ENCODE data around the gene TESK1. TPM values are rescaled to one million over a fixed set of nuclear protein-coding genes. Genes with fewer than 3 reads are reported as not detected.

TESK1 gene
- total RNA-seq, 2 donors from 2014 or later = 34.3 to 41.1 TPM

GRCh38 chr9:35564658-35565061 is 40.4 kb upstream of the TESK1 start:
- TF ChIP-seq, protein P1, sequence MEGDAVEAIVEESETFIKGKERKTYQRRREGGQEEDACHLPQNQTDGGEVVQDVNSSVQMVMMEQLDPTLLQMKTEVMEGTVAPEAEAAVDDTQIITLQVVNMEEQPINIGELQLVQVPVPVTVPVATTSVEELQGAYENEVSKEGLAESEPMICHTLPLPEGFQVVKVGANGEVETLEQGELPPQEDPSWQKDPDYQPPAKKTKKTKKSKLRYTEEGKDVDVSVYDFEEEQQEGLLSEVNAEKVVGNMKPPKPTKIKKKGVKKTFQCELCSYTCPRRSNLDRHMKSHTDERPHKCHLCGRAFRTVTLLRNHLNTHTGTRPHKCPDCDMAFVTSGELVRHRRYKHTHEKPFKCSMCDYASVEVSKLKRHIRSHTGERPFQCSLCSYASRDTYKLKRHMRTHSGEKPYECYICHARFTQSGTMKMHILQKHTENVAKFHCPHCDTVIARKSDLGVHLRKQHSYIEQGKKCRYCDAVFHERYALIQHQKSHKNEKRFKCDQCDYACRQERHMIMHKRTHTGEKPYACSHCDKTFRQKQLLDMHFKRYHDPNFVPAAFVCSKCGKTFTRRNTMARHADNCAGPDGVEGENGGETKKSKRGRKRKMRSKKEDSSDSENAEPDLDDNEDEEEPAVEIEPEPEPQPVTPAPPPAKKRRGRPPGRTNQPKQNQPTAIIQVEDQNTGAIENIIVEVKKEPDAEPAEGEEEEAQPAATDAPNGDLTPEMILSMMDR (IDR thresholded peaks at IDR 0.05) = no peak
- Histone ChIP-seq H3K4me3 (no peak overlapping the region), H3K36me3 (no peaks in the 10 kb centered on the region), H3K9ac (ENCODE audit: low read depth in 2 of 2, low read length in 2 of 2) (no peak overlapping the region), H3K9me3 (no peaks in the 10 kb centered on the region), H3K27me3 (no peaks in the 10 kb centered on the region), H3K27ac (no peak overlapping the region), H3K4me1 (no peaks in the 10 kb centered on the region)
- no peak for DNase-seq
- intact Hi-C loops (cut with DNase I) = no loop called here

DNA sequence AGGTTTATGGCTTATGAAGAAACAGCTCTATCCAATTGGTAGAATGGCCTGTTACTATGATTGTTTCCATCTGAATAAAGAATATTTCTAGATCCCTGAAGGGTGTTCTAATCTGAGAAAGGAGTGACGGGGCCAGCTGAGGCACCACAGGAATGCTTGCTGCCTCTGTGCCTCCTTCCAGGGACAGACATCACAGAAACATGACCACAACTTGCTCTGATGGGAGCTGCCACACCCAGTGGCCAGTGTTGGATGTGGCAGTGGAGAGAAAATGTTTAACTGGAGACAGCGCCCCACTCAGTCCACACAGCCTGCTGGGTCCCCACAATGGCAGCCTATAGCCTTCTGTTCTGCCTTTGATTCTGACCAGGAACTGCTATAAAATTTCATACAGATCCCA is 38.6 kb upstream of the TESK1 start:
- Histone ChIP-seq H3K9me3 (no peaks in the 10 kb centered on the region), H3K27ac (no peak overlapping the region), H3K4me3 (no peak overlapping the region), H3K4me1 (no peaks in the 10 kb centered on the region), H3K9ac (ENCODE audit: low read depth in 2 of 2, low read length in 2 of 2) (no peak overlapping the region), H3K36me3 (no peaks in the 10 kb centered on the region), H3K27me3 (no peaks in the 10 kb centered on the region)
- TF ChIP-seq, protein P1 (IDR thresholded peaks at IDR 0.05) = no peak
- DNase-seq = no peak
- intact Hi-C loops (cut with DNase I) = no loop called here

DNA sequence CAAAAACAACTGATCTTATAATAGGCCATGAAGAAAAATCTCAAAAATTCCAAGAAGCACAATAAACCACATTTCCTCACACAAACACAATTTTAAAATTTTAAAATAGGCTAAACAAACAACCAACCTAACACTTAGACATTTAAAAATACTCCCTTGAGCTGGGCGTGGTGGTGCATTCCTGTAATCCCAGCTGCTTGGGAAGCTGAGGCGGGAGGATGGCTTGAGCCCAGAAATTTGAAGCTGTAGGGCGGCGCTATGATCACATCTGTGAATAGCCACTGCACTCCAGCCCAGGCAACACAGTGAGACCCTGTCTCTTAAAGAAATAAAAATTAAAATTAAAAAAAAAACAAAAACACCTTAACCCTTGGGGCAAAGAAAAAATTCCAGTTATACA is 36.9 kb upstream of the TESK1 start:
- intact Hi-C loops (cut with DNase I) = no loop called here

DNA sequence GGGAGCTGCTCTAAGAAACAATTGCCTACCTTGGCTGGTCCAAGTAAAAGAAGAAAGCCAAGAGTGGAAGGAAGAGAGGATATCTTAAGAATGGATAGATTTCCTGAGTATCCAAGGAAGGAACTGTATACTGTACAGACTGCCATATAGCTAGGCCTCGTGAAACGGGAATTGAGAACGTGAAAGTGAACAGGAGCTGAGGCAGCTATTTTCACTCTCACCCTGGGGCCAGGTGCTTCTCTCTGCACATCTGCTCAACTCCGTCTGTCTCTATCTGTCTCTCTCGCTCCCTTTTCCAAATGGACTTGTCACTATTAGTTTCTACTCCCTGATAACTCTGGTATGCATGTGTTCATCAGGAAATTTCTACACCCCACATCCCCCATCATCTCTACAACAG is 35.9 kb upstream of the TESK1 start:
- Histone ChIP-seq H3K4me1 (no peaks in the 10 kb centered on the region), H3K36me3 (no peaks in the 10 kb centered on the region), H3K27ac (no peak overlapping the region), H3K9ac (ENCODE audit: low read depth in 2 of 2, low read length in 2 of 2) (no peak overlapping the region), H3K9me3 (no peaks in the 10 kb centered on the region), H3K4me3 (no peak overlapping the region), H3K27me3 (no peaks in the 10 kb centered on the region)
- TF ChIP-seq, protein P1 (IDR thresholded peaks at IDR 0.05) = no peak
- no peak for DNase-seq
- intact Hi-C loops (cut with DNase I) = no loop called here

More for the DNA sequence above, 36.9 kb upstream of the TESK1 start:
- Histone ChIP-seq H3K27ac (no peak overlapping the region), H3K9ac (ENCODE audit: low read depth in 2 of 2, low read length in 2 of 2) (no peak overlapping the region), H3K36me3 (no peaks in the 10 kb centered on the region), H3K4me3 (no peak overlapping the region), H3K4me1 (no peaks in the 10 kb centered on the region), H3K9me3 (no peaks in the 10 kb centered on the region), H3K27me3 (no peaks in the 10 kb centered on the region)
- DNase-seq = no peak
- TF ChIP-seq, protein P1 (IDR thresholded peaks at IDR 0.05) = no peak

DNA sequence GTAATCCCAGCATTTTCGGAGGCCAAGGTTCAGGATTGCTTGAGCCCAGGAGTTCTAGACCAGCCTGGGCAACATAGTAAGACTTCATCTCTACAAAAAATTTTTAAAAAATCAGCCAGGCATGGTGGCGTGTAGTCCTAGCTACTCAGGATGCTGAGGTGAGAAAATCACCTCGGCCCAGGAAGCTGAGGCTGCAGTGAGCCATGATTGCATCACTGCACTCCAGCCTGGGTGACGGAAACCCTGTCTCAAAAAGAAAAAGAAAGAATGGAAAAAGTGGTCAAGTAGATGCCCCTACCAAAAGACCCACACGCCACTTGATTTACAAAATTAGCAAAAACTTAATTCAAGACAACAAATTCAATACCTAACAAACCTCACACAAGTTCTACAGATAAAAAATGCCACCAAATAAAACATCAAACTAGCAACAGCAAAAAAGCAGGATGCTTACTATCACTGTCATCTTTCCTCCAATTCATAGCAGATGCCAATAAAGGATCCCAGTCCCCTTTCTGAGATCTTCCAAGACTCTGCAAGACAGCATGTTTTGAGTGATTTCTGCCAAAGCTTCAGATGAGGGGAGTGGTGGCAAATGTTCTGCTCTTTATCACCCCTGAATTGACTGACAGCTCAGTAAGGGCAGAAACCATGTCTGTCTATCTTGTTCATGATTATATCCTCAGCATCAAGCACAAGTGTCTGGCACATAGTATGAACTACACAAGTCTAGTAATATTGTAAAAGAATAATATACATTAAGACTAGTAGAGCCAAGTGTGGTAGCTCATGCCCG is 34.2 kb upstream of the TESK1 start:
- Histone ChIP-seq H3K27me3 (no peaks in the 10 kb centered on the region), H3K4me1 (no peaks in the 10 kb centered on the region), H3K36me3 (no peaks in the 10 kb centered on the region), H3K9me3 (no peaks in the 10 kb centered on the region), H3K4me3 (no peak overlapping the region), H3K27ac (no peak overlapping the region), H3K9ac (ENCODE audit: low read depth in 2 of 2, low read length in 2 of 2) (no peak overlapping the region)
- intact Hi-C loops (cut with DNase I) = no loop called here
- TF ChIP-seq, protein P1 (IDR thresholded peaks at IDR 0.05) = no peak
- DNase-seq = no peak

Measured in colonic mucosa (tissue), 4 donors.